ENCODE data around the gene UPK1A.

The UPK1A gene

DNA sequence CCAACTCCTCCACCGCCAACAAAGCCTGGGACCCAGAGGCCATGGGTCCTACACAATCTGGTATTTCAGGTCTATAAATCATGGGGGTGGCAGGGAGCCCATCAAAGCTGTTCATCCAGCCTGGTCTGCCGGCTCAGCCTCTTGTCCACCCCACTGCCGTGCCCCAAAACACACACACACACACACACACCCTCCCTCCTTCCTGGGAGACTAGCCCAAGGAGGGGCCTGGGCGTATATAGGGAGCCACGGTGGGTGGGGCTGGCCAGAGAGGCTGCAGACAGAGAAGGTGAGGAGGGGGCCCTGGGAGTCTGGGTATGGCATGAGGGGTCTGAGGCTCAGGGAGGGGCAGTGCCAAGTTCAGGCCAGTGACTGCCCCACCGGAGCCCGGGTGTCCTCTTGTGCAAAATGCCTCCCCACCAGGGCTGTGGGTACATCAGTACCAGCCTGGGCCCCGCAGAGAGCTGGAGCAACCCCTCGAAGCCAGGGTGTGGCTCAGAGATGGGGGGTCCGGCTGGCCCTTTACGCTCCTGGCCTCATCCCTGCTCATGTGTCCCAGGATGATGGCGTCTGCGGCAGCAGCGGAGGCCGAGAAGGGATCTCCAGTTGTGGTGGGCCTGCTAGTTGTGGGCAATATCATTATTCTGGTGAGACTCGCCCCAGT is at the start of gene UPK1A:
TSS of gene UPK1A (plus strand) at position 267 of the 663 bp plus-strand sequence. CDS start at position 563, 296 bp downstream.
- no peak for DNase-seq (ENCODE audit: low read depth in 2 of 2, low spot score in 1 of 2)

DNA sequence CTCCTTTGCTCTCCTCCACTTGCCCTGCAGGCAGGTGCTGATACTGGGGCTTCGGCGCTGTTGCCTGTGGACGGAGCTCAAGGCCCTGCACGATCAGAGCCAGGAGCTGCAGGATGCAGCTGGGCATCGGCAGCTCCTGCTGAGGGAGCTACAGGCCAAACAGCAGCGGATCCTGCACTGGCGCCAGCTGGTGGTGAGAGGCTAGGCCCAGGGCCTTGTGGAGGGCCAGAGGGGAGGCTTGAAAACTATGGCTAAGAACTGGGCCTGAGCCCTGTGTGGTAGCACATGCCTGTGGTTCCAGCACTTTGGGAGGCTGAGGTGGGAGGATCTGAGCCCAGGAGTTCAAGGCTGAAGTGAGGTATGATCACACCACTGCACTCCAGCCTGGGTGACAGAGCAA is 47.5 kb upstream of the UPK1A start:
- no peak for DNase-seq (ENCODE audit: low read depth in 2 of 2, low spot score in 1 of 2)

DNA sequence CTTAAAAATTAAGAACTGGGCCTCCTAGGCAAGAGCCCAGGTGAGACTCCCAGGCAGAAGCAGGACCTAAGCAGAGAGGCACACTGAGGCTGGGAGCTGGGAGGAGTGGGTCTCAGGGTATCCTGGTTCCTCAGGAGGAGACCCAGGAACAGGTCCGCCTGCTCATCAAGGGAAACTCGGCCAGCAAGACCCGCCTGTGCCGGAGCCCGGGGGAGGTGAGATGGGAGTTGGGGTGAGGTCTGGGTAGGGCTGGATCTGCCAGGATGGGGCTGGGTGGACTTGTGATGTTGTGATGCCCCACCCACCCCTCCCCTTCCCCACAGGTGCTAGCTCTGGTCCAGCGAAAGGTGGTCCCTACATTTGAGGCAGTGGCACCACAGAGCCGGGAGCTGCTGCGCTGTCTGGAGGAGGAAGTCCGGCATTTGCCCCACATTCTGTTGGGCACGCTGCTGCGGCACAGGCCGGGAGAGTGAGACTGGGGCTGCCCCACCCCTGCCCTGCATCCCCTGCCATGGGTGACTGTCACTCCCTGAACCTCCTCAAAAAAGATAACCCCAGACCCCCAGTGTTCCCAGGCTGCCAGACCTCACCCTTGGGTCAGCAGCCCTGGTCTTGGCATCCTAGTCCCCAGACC is 46.9 kb upstream of the UPK1A start:
- no peak for DNase-seq (ENCODE audit: low read depth in 2 of 2, low spot score in 1 of 2)

DNA sequence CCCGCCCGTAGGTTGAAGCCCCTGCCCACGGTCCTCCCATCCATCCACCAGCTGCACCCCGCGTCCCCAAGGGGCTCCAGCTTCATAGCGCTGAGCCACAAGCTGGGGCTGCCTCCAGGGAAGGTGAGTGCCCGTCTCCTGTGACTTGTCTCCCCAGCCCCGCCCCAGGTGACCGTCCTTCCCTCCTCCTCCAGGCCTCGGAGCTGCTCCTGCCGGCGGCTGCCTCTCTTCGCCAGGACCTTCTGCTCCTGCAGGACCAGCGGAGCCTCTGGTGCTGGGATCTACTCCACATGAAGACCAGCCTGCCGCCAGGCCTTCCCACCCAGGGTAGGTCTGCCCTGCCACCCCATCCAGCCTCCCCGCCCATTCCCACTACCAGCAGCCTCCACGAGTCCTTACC is 46.3 kb upstream of the UPK1A start:
- no peak for DNase-seq (ENCODE audit: low read depth in 2 of 2, low spot score in 1 of 2)

DNA sequence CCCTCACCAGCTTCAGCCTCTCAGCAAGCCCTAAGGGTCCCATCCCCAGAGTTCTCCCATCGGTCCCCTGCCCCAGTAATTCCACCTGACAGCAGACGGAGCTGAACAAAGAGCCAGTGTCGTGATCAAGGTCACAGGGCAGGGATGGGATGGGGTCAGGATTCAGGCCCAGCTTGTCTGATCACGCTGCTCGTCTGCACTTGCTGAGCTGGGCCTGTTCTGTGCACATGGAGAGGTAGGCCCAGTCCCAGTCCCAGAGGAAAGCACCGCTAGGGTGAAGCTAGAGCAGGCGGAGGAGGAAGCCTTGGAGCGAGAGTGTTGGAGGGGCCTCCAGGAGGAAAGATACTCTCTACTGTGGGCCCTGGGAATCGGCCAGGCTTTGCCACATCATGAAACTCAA is 44.6 kb upstream of the UPK1A start:
- DNase-seq (ENCODE audit: low read depth in 2 of 2, low spot score in 1 of 2): no peak

DNA sequence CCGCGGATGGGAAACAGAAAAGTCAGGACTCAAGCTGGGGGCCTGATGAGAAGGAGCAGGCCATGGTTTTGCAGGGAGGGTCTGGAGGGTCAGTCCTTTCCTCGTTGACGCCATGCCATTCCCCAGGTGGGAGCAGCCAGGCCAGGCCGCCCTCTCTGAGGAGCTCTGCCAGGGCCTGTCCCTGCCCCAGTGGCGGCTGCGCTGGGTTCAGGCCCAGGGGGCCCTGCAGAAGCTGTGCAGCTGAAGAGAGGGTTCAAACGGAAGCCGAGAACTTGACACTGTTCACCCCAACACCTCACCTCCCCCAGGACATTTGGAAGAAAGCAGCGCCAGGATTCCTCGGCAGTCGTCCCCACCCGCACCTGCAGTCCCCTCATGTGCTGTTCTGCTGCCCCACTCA is 43.6 kb upstream of the UPK1A start:
- DNase-seq (ENCODE audit: low read depth in 2 of 2, low spot score in 1 of 2): no peak

DNA sequence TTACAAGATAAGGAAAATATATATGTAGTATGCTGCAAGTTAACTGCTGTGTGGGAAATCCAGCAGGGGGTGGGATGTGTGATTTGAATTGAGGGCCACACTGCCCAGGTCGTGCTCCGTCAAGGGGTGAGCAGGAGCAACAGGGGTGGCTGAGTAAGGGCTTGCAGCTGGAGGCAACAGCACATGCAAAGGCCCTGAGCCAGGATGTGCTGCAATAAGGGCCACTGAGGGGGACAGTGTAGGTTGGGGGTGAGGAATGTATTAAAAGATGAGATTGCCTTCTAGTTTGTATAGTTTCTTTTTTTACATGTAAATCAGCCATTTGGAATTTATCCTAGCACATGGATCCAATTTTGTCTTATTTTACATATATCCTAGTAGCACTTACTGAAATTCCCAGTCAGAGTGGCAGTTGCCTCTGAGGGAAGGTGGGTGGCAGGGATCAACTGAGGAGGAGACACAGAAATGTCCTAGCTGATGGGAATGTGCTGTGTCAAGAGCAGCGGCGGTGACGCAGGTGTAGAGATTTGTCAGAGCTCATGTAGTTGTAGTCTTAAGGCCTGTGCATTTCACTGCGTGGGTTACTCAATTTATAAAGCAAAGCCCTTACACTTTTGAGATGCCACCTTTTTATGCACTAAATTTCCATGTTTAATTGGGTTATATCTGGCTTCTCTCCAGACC is 42.8 kb upstream of the UPK1A start:
- DNase-seq (ENCODE audit: low read depth in 2 of 2, low spot score in 1 of 2): no peak

DNA sequence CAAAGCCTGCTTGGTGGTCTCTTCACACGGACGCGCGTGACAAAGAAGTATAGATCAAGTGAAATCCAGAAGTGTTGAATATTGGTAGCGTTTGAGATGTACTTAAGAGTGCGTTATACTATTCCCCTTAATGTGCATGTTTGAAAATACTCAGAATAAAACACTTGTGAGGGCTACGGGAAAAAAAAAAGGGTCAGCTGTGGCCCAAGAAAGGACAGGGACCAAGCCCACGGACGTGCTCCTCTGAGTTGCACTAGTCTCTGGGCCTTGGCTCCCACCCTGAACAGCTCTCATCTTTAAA is 38.1 kb upstream of the UPK1A start:
- no peak for DNase-seq (ENCODE audit: low read depth in 2 of 2, low spot score in 1 of 2)

DNA sequence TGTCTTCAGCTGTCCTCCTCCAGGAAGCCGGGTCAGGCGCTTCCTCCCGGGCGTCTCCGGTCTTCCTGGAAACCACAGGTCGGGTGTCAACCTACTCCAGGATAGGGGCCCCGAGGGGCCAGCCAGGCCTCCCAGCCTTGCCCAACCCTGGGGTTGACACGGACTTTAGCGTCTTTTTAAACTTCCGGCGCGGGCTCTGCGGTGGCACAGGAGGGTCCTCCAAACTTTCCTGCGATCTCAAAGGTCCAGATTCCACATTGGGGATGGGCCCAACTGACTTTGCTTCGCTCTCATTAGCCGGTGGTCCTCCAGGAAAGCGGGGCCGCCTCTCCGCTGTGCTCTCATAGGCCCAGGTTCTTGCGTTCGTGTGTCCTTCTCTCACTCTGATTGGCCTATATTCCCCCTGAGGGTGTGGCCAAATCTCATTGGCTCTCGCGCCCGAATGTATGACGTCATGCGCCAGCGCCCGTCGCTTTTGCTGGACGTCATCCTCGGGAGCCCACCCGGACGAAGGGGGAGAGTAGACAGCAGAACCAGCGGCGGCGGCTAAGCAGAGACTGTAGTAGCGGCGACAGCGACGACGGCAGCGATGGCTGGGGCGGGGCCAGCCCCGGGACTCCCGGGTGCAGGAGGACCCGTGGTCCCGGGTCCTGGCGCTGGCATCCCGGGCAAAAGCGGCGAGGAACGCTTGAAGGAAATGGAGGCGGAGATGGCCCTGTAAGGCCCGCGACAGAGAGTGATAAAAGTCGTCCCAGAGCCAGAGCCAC is 37.6 kb upstream of the UPK1A start, which contains the start of gene RBM42:
TSS of gene RBM42 (plus strand) at position 472 of the 767 bp plus-strand sequence. CDS start at position 590, 118 bp downstream.
- peak; percentile 92 to 97 for DNase-seq (ENCODE audit: low read depth in 2 of 2, low spot score in 1 of 2)

DNA sequence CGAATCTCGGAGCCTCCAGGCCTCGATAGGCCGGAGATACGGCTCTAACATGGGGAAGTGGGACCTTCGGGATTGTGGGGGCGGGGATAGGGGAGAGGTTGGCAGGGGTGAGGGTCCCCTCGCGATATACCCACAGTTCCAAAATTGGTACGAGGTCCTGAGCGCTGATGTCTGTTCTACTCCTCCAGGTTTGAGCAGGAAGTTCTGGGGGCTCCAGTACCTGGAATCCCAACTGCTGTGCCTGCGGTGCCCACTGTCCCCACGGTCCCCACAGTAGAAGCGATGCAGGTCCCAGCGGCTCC is 37.0 kb upstream of the UPK1A start:
- no peak for DNase-seq (ENCODE audit: low read depth in 2 of 2, low spot score in 1 of 2)

DNA sequence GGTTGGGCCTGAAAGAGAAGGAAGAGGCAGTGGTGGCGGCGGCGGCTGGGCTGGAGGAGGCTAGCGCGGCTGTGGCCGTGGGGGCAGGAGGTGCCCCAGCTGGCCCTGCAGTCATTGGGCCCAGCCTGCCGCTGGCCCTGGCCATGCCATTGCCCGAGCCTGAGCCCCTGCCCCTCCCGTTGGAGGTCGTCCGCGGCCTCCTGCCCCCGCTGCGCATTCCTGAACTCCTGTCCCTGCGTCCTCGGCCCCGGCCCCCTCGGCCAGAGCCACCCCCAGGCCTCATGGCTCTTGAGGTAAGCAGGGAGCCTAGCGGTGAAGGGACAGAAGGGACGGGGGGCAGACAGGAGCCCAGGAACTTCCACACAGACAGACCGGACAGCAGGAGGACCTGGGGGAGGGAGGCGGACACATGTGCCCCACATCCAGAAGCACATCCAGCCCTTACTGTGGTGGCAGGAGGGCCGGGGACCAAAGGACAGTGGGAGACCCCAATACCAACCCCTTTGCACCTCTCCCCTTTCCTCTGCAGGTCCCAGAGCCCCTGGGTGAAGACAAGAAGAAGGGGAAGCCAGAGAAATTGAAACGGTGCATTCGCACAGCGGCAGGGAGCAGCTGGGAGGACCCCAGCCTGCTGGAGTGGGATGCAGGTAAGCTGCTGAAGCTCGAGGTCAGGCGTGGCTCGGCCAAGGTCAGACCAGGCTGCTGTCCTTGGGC is 32.4 kb upstream of the UPK1A start:
- DNase-seq (ENCODE audit: low read depth in 2 of 2, low spot score in 1 of 2): no peak

DNA sequence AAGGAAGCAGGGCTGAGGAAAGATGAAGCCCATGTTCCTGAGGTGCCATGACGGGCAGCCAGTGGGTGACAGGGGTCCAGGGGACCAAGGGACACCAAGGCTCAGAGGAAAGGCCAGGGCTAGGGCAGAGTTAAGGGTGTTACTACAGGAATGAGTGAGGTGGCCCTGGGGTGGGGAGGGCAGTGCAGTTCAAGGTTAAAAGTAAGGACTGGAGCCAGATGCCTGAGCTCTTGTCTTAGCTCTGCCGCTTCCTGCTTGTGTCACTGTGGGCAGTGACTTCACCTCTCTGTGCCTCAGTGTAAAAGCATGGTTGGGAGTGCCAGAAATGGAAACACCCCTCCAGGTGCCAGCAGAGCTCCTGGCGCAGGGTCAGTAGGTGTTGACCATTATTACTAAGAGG is 29.7 kb upstream of the UPK1A start:
- no peak for DNase-seq (ENCODE audit: low read depth in 2 of 2, low spot score in 1 of 2)

DNA sequence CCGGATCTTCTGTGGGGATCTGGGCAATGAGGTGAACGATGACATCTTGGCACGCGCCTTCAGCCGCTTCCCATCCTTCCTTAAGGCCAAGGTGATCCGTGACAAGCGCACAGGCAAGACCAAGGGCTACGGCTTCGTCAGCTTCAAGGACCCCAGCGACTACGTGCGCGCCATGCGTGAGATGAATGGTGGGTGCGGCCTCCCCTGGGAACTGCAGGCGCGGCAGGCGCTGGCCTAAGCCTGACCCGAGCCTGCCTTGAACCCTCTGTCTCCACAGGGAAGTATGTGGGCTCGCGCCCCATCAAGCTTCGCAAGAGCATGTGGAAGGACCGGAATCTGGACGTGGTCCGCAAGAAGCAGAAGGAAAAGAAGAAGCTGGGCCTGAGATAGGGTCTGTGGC is 29.2 kb upstream of the UPK1A start:
- DNase-seq (ENCODE audit: low read depth in 2 of 2, low spot score in 1 of 2): no peak

DNA sequence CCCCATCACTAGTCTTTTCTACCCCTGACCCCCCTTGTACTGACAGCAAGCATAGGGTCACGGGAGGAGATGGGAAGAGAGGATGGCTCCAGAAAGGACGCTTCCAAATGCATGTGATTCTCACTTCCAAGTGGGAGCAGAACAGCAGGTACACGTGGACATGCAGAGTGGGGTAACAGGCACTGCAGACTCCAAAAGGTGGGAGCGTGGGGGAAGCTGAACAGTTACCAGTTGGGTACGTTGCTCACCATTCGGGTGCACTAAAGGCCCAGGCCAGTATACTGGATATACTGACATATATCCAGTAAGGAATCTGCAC is 27.0 kb upstream of the UPK1A start:
- DNase-seq (ENCODE audit: low read depth in 2 of 2, low spot score in 1 of 2): no peak

DNA sequence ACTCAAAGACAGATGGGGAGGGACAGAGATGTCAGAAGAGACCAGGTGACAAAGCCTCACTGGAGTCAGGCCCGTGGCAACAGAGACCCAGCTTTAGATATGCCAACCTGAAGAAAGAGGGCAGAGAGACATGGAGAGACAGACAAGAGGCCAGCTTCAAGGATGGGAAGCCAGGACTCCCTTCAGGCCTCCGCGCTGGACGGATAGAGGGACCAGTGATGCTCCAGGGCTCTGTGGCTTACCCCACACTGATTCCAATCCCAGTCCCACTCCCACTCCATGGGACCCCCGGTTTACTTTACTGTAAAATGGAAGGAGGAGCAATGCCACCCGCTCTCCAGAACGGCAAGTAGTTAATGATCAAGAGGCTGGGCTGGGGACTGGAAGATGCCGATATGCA is 26.5 kb upstream of the UPK1A start:
- no peak for DNase-seq (ENCODE audit: low read depth in 2 of 2, low spot score in 1 of 2)

DNA sequence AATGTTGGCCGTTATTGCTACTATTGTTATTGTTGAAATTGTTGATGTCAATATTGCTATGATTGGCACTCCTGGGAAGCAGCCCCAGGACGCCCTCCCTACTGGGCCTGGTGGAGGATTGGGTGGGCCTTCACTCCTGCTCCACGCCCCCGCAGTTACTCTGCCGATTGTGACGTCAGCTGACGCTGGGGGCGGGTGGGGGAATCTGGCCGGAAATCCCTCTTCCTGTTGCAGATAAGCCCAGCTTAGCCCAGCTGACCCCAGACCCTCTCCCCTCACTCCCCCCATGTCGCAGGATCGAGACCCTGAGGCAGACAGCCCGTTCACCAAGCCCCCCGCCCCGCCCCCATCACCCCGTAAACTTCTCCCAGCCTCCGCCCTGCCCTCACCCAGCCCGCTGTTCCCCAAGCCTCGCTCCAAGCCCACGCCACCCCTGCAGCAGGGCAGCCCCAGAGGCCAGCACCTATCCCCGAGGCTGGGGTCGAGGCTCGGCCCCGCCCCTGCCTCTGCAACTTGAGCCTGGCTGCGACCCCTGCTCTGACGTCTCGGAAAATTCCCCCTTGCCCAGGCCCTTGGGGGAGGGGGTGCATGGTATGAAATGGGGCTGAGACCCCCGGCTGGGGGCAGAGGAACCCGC is 24.7 kb upstream of the UPK1A start, which contains the start of gene ETV2:
TSS of gene ETV2 (plus strand) at position 231 of the 637 bp plus-strand sequence. CDS start 716 bp downstream, outside the sequence.
- DNase-seq (ENCODE audit: low read depth in 2 of 2, low spot score in 1 of 2): peak in 1 of 2 donors; percentile 56

DNA sequence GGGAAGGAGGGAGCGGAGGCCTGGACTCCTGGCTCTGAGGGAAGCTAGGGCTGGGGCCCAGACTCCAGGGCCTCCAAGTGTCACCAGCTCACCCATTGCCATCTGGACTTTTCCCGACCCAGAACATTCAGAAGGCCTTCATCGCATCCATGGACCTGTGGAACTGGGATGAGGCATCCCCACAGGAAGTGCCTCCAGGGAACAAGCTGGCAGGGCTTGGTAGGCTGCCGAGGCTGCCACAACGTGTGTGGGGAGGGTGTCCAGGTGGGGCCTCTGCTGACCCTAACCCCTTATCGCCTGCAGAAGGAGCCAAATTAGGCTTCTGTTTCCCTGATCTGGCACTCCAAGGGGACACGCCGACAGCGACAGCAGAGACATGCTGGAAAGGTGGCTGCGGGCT is 24.0 kb upstream of the UPK1A start:
- no peak for DNase-seq (ENCODE audit: low read depth in 2 of 2, low spot score in 1 of 2)

DNA sequence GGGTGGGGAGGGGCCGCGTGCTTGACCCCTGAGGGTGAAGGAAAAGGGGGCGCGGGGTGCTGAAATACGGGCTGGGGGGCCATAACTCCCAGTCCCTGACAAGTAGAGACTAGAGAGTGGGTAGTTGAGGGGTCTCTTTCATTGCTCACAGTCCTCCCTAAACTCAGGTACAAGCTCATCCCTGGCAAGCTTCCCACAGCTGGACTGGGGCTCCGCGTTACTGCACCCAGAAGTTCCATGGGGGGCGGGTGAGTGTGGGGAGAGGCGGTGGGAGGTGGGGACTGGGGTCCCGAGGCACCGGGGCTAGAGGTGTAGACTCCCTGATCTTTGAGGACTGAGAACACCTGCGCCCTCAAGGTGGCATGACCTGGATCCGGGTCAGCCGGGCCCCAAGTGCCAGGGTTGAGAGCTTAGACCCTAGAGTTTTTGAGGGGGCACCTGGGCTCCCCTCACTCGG is 23.5 kb upstream of the UPK1A start:
- no peak for DNase-seq (ENCODE audit: low read depth in 2 of 2, low spot score in 1 of 2)

DNA sequence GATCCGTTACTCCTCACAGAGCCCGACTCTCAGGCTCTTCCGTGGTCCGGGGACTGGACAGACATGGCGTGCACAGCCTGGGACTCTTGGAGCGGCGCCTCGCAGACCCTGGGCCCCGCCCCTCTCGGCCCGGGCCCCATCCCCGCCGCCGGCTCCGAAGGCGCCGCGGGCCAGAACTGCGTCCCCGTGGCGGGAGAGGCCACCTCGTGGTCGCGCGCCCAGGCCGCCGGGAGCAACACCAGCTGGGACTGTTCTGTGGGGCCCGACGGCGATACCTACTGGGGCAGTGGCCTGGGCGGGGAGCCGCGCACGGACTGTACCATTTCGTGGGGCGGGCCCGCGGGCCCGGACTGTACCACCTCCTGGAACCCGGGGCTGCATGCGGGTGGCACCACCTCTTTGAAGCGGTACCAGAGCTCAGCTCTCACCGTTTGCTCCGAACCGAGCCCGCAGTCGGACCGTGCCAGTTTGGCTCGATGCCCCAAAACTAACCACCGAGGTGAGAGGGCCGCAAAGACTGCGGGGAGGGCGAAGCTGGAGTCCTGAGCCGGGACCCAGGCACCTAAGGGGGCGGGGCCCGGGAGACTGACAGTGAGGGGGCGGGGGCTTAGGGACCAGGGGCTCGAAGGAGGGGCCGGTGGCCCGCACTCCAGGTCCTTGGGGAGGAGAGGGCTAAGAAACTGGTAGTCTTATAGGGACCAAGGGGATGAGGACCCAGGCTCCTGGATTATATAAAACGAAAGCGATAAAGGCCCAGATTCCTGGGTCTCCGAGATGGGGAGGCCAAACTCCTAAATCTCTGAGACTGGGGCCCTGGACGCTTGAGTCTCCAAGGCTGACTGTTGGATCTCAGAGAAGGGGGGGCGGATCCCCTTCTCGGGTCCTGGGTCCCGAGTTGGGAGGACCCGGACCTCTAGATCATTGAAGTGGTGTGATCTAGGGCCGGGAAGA is 22.8 kb upstream of the UPK1A start:
- peak; percentile 40 to 57 for DNase-seq (ENCODE audit: low read depth in 2 of 2, low spot score in 1 of 2)
